Measurements from ENCODE around the gene OTUD5.

The OTUD5 gene

DNA sequence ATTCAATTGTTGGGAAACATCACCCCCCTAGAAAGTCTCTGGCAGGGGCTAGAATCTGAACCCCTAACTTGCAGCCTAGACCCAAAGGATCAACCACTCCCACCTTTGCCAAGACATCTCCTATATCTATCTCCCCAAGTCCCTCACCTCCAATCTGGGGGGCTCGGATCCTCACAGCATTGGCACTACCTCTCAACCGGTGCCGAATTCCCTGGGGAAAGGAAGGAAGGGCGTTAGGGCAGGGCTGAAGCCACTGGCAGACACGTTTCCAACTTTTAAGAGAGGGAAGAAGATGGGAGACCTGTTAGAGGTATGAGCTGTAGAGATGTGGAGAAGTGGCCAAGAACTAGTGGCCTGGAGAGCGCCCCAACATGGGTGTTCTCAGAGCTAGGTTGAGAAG is 62.5 kb downstream of the OTUD5 start:
- Histone ChIP-seq H3K36me3 (ENCODE audit: control insufficient read depth in 2 of 2, insufficient read depth in 1 of 2, low read length in 2 of 2) (peaks cover 13 to 38% of the 10 kb centered on the region in 2 experiments), H3K9me3 (ENCODE audit: control insufficient read depth, insufficient read depth, low read depth, low read length) (no peaks in the 10 kb centered on the region), H3K27ac (ENCODE audit: extremely low read depth, low read depth, low read length) (no peak overlapping the region), H3K4me1 (ENCODE audit: control insufficient read depth, insufficient read depth, low read length) (no peaks in the 10 kb centered on the region), H3K4me3 (ENCODE audit: low read depth, low read length) (no peak overlapping the region)
- ChIA-PET POLR2A (no interaction called here), CTCF (no interaction called here)
- no peak for TF ChIP-seq KLF10 (tag by site-specific recombination; IDR thresholded peaks at IDR 0.05)
- TF ChIP-seq, protein P1, sequence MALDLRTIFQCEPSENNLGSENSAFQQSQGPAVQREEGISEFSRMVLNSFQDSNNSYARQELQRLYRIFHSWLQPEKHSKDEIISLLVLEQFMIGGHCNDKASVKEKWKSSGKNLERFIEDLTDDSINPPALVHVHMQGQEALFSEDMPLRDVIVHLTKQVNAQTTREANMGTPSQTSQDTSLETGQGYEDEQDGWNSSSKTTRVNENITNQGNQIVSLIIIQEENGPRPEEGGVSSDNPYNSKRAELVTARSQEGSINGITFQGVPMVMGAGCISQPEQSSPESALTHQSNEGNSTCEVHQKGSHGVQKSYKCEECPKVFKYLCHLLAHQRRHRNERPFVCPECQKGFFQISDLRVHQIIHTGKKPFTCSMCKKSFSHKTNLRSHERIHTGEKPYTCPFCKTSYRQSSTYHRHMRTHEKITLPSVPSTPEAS (tag by site-specific recombination; IDR thresholded peaks at IDR 0.05) = no peak
- TF ChIP-seq ZNF404 (tag by site-specific recombination; IDR thresholded peaks at IDR 0.05) = no peak
- no peak for TF ChIP-seq ZNF341 (tag by site-specific recombination; IDR thresholded peaks at IDR 0.05; ENCODE audit: low read depth)
- TF ChIP-seq TSHZ1 (tag by site-specific recombination; IDR thresholded peaks at IDR 0.05; ENCODE audit: borderline replicate concordance) = no peak
- no peak for TF ChIP-seq ZSCAN23 (tag by site-specific recombination; IDR thresholded peaks at IDR 0.05)
- TF ChIP-seq ZNF26 (tag by site-specific recombination; IDR thresholded peaks at IDR 0.05) = no peak
- no peak for TF ChIP-seq ZNF433 (tag by site-specific recombination; IDR thresholded peaks at IDR 0.05; ENCODE audit: low read depth)
- TF ChIP-seq ZBTB21 (tag by site-specific recombination; IDR thresholded peaks at IDR 0.05) = no peak
- no peak for TF ChIP-seq ZNF830 (tag by site-specific recombination; IDR thresholded peaks at IDR 0.05; ENCODE audit: low read depth)
- no peak for TF ChIP-seq ZNF175 (tag by site-specific recombination; IDR thresholded peaks at IDR 0.05)
- TF ChIP-seq, protein P2, sequence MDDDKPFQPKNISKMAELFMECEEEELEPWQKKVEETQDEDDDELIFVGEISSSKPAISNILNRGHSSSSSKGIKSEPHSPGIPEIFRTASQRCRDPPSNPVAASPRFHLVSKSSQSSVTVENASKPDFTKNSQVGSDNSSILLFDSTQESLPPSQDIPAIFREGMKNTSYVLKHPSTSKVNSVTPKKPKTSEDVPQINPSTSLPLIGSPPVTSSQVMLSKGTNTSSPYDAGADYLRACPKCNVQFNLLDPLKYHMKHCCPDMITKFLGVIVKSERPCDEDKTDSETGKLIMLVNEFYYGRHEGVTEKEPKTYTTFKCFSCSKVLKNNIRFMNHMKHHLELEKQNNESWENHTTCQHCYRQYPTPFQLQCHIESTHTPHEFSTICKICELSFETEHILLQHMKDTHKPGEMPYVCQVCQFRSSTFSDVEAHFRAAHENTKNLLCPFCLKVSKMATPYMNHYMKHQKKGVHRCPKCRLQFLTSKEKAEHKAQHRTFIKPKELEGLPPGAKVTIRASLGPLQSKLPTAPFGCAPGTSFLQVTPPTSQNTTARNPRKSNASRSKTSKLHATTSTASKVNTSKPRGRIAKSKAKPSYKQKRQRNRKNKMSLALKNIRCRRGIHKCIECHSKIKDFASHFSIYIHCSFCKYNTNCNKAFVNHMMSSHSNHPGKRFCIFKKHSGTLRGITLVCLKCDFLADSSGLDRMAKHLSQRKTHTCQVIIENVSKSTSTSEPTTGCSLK (tag by site-specific recombination; IDR thresholded peaks at IDR 0.05) = no peak

GRCh38 chrX:48893556-48894348 is 63.7 kb downstream of the OTUD5 start:
- Histone ChIP-seq H3K9me3 (ENCODE audit: control insufficient read depth, insufficient read depth, low read depth, low read length) (no peaks in the 10 kb centered on the region), H3K36me3 (ENCODE audit: control insufficient read depth in 2 of 2, insufficient read depth in 1 of 2, low read length in 2 of 2) (peaks cover 6 to 29% of the 10 kb centered on the region in 2 experiments), H3K4me3 (ENCODE audit: low read depth, low read length) (no peak overlapping the region), H3K27ac (ENCODE audit: extremely low read depth, low read depth, low read length) (no peak overlapping the region), H3K4me1 (ENCODE audit: control insufficient read depth, insufficient read depth, low read length) (no peaks in the 10 kb centered on the region)
- ChIA-PET CTCF (interaction anchor here (0.5 to 0.6 kb wide), 3 partner anchors 92 to 1448 kb away, joined by 3 to 6 read pairs (median 6); partner anchors contain the start of gene HDAC6), POLR2A (no interaction called here)
- TF ChIP-seq PRDM6 (tag by site-specific recombination; IDR thresholded peaks at IDR 0.05) (no peak), ZNF704 (tag by site-specific recombination; IDR thresholded peaks at IDR 0.05) (no peak), ATF2 (tag by site-specific recombination; IDR thresholded peaks at IDR 0.05; ENCODE audit: low read depth) (no peak), ZNF571 (tag by site-specific recombination; IDR thresholded peaks at IDR 0.05) (no peak), ZNF701 (tag by site-specific recombination; IDR thresholded peaks at IDR 0.05) (no peak), ZNF157 (tag by site-specific recombination; IDR thresholded peaks at IDR 0.05) (no peak), ZNF350 (tag by site-specific recombination; IDR thresholded peaks at IDR 0.05) (no peak)
